Ishikawa (cell line): ENCODE results near the gene TRIM34.

Source experiments
- CEBPB ChIP-seq: IDR thresholded peaks from 2 replicates; pipeline ENCODE4 v1.6.1; 2012
- CREB1 ChIP-seq: IDR thresholded peaks from 2 replicates; pipeline ENCODE4 v1.6.1; 2012; ENCODE audit warnings: low read depth
- EGR1 ChIP-seq: IDR thresholded peaks from 2 replicates; pipeline ENCODE4 v1.6.1; 2012
- EP300 ChIP-seq: IDR thresholded peaks from 2 replicates; pipeline ENCODE4 v1.6.1; 2012; ENCODE audit warnings: borderline replicate concordance
- FOXM1 ChIP-seq: IDR thresholded peaks from 2 replicates; pipeline ENCODE4 v1.6.1; 2012; ENCODE audit warnings: low read depth, borderline replicate concordance
- NFIC ChIP-seq: IDR thresholded peaks from 2 replicates; pipeline ENCODE4 v1.6.1; 2012
- RAD21 ChIP-seq: IDR thresholded peaks from 2 replicates; pipeline ENCODE4 v1.6.1; 2012; ENCODE audit warnings: low read depth
- TAF1 ChIP-seq: IDR thresholded peaks from 2 replicates; pipeline ENCODE4 v1.6.1; 2012; ENCODE audit warnings: low read depth, mild to moderate bottlenecking
- TCF12 ChIP-seq: IDR thresholded peaks from 2 replicates; pipeline ENCODE4 v1.6.1; 2012; ENCODE audit warnings: low read depth
- USF1 ChIP-seq: IDR thresholded peaks from 2 replicates; pipeline ENCODE4 v1.6.1; 2012
- YY1 ChIP-seq: IDR thresholded peaks from 2 replicates; pipeline ENCODE4 v1.6.1; 2012; ENCODE audit warnings: low read depth
- ZBTB7A ChIP-seq: IDR thresholded peaks from 2 replicates; pipeline ENCODE4 v1.6.1; 2012; ENCODE audit warnings: low read depth
- TF ChIP-seq, protein P1 (sequence below): IDR thresholded peaks from 2 replicates; pipeline ENCODE4 v1.6.1; 2012
- TF ChIP-seq, protein P2 (sequence below): IDR thresholded peaks from 2 replicates; pipeline ENCODE4 v1.6.1; 2012; ENCODE audit warnings: low read depth, mild to moderate bottlenecking

Gene TRIM34

GRCh38 chr11:5597953-5598352, 26.8 kb upstream of the TRIM34 start:
- TF ChIP-seq USF1: no peak
- TF ChIP-seq RAD21: no peak
- no peak for TF ChIP-seq FOXM1
- TF ChIP-seq TCF12: no peak
- no peak for TF ChIP-seq CREB1
- TF ChIP-seq EP300: no peak
- TF ChIP-seq CEBPB: no peak
- TF ChIP-seq, protein P1, sequence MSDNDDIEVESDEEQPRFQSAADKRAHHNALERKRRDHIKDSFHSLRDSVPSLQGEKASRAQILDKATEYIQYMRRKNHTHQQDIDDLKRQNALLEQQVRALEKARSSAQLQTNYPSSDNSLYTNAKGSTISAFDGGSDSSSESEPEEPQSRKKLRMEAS: no peak
- TF ChIP-seq EGR1: no peak
- TF ChIP-seq ZBTB7A: no peak
- no peak for TF ChIP-seq TAF1
- no peak for TF ChIP-seq YY1

- TF ChIP-seq RAD21 (peak; percentile 51; the same call in 1 of the 2 replicates), EGR1 (no peak)
Measured at GRCh38 chr11:5600374-5600851, 24.4 kb upstream of the TRIM34 start.

DNA sequence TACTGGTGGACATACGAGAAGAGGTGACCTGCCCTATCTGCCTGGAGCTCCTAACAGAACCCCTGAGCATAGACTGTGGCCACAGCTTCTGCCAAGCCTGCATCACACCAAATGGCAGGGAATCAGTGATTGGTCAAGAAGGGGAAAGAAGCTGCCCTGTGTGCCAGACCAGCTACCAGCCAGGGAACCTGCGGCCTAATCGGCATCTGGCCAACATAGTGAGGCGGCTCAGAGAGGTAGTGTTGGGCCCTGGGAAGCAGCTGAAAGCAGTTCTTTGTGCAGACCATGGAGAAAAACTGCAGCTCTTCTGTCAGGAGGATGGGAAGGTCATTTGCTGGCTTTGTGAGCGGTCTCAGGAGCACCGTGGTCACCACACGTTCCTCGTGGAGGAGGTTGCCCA, 21.5 kb upstream of the TRIM34 start:
- TF ChIP-seq TCF12 (no peak), EGR1 (no peak), FOXM1 (no peak), YY1 (no peak)
- TF ChIP-seq, protein P1: no peak

GRCh38 chr11:5604896-5605295, 19.9 kb upstream of the TRIM34 start:
- TF ChIP-seq EGR1 (no peak), USF1 (no peak), FOXM1 (no peak), RAD21 (no peak)

GRCh38 chr11:5605849-5606248, 19.0 kb upstream of the TRIM34 start:
- TF ChIP-seq YY1 (no peak), CREB1 (no peak), RAD21 (no peak)
- TF ChIP-seq, protein P1: no peak

GRCh38 chr11:5608808-5609207, 16.0 kb upstream of the TRIM34 start:
- TF ChIP-seq CREB1 (no peak), RAD21 (no peak), YY1 (no peak), USF1 (no peak), EP300 (no peak), CEBPB (no peak)
- TF ChIP-seq, protein P1: no peak

GRCh38 chr11:5610446-5610845, 14.4 kb upstream of the TRIM34 start:
- TF ChIP-seq, protein P1: no peak
- no peak for TF ChIP-seq EGR1
- TF ChIP-seq NFIC: no peak
- no peak for TF ChIP-seq EP300
- TF ChIP-seq USF1: no peak
- no peak for TF ChIP-seq CEBPB
- TF ChIP-seq ZBTB7A: no peak
- no peak for TF ChIP-seq TAF1
- TF ChIP-seq RAD21: no peak
- TF ChIP-seq FOXM1: no peak
- no peak for TF ChIP-seq YY1
- TF ChIP-seq, protein P2, sequence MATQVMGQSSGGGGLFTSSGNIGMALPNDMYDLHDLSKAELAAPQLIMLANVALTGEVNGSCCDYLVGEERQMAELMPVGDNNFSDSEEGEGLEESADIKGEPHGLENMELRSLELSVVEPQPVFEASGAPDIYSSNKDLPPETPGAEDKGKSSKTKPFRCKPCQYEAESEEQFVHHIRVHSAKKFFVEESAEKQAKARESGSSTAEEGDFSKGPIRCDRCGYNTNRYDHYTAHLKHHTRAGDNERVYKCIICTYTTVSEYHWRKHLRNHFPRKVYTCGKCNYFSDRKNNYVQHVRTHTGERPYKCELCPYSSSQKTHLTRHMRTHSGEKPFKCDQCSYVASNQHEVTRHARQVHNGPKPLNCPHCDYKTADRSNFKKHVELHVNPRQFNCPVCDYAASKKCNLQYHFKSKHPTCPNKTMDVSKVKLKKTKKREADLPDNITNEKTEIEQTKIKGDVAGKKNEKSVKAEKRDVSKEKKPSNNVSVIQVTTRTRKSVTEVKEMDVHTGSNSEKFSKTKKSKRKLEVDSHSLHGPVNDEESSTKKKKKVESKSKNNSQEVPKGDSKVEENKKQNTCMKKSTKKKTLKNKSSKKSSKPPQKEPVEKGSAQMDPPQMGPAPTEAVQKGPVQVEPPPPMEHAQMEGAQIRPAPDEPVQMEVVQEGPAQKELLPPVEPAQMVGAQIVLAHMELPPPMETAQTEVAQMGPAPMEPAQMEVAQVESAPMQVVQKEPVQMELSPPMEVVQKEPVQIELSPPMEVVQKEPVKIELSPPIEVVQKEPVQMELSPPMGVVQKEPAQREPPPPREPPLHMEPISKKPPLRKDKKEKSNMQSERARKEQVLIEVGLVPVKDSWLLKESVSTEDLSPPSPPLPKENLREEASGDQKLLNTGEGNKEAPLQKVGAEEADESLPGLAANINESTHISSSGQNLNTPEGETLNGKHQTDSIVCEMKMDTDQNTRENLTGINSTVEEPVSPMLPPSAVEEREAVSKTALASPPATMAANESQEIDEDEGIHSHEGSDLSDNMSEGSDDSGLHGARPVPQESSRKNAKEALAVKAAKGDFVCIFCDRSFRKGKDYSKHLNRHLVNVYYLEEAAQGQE: no peak
